BJ (cell line): ENCODE results near the gene ST3GAL3. TPM values are rescaled to one million over a fixed set of nuclear protein-coding genes. Genes with fewer than 3 reads are reported as not detected.

Experiments used
- CTCF ChIA-PET: fragments of 350-600 bp; formaldehyde crosslinking; extraction: SDS; loops from one replicate; lab custom pipeline; 2021; ENCODE audit warnings: antibody characterized with exemption, inconsistent platforms; lab: Yijun Ruan, JAX
- POLR2A ChIA-PET: fragments of 300-600 bp; sonication (Branson Sonifier 250); formaldehyde crosslinking; extraction: SDS; loops from one replicate; lab custom pipeline; 2021; ENCODE audit warnings: antibody characterized with exemption; lab: Charles Lee
- DNase-seq: peaks from one replicate; pipeline ENCODE4 v3.0.0-alpha.2; 2011; ENCODE audit warnings: low read depth
- H3K27me3 ChIP-seq: 2 replicates; pipeline ENCODE4 v1.6.0; 2011; ENCODE audit warnings: low read length; ENCODE audit not compliant: control insufficient read depth, insufficient read depth
- H3K36me3 ChIP-seq: 2 replicates; pipeline ENCODE4 v1.5.1; 2011; ENCODE audit warnings: low read length; ENCODE audit not compliant: control insufficient read depth, insufficient read depth
- H3K4me3 ChIP-seq: 2 replicates; pipeline ENCODE4 v1.5.1; 2011; ENCODE audit warnings: low read depth, mild to moderate bottlenecking, control low read depth, low read length
- polyA plus RNA-seq: library from polyadenylated mRNA; depleted of rRNA; stranded (reverse); fragments of >200 nt; gene quantifications from 2 replicates; pipeline ENCODE4 v1.2.3, GENCODE V29; 2011
- TF ChIP-seq, protein P1 (sequence below): IDR thresholded peaks from 2 replicates; pipeline ENCODE4 v1.5.1; 2011; ENCODE audit warnings: low read depth, mild to moderate bottlenecking, control low read depth, inconsistent platforms, low read length, moderate library complexity; ENCODE audit not compliant: insufficient read depth

Gene ST3GAL3
- polyA plus RNA-seq, 1 experiment = 24.2 TPM

DNA sequence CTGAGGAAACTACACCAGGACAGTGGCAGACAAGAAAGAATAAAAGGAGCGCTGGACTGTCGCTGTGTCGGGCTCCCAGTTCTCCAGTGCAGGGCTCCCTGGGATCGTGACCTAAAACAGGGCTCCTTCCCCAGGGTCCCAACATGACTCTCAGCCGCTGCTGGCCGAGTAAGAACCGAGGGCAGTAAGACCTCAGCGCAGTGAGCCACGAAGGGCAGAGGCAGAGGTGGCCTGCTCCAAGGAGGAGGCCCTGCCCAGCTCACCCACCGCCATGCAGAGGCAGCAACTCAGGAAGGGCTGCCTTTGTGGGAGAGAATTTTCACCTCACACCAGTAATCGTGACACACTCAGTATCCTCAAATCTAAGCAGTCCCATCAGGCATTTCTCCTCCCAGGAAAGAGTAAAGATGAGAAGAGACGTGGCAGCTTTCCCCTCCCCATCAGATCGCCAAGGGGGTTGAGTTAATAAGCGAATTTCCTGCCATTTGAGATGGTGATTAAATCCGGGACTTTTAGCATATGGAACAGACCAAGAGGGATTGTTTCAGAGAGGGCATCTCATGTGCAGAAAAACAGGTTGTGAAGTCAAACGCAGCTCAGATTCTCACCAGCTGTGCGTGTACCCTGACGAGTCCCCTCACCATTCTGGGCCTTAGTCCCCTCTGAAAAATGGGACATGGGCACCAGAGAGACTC is 206.5 kb downstream of the ST3GAL3 start:
- TF ChIP-seq, protein P1, sequence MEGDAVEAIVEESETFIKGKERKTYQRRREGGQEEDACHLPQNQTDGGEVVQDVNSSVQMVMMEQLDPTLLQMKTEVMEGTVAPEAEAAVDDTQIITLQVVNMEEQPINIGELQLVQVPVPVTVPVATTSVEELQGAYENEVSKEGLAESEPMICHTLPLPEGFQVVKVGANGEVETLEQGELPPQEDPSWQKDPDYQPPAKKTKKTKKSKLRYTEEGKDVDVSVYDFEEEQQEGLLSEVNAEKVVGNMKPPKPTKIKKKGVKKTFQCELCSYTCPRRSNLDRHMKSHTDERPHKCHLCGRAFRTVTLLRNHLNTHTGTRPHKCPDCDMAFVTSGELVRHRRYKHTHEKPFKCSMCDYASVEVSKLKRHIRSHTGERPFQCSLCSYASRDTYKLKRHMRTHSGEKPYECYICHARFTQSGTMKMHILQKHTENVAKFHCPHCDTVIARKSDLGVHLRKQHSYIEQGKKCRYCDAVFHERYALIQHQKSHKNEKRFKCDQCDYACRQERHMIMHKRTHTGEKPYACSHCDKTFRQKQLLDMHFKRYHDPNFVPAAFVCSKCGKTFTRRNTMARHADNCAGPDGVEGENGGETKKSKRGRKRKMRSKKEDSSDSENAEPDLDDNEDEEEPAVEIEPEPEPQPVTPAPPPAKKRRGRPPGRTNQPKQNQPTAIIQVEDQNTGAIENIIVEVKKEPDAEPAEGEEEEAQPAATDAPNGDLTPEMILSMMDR = no peak
- POLR2A ChIA-PET = no interaction called here
- DNase-seq = no peak
- CTCF ChIA-PET = interaction anchor here (1.4 to 3.6 kb wide), 3 partner anchors 12 to 150 kb away, joined by 3 to 30 read pairs (median 6); partner anchors contain the start of gene ARTN
- H3K36me3 ChIP-seq = no peaks in the 10 kb centered on the region
- no peaks in the 10 kb centered on the region for H3K27me3 ChIP-seq
- no peak overlapping the region for H3K4me3 ChIP-seq

DNA sequence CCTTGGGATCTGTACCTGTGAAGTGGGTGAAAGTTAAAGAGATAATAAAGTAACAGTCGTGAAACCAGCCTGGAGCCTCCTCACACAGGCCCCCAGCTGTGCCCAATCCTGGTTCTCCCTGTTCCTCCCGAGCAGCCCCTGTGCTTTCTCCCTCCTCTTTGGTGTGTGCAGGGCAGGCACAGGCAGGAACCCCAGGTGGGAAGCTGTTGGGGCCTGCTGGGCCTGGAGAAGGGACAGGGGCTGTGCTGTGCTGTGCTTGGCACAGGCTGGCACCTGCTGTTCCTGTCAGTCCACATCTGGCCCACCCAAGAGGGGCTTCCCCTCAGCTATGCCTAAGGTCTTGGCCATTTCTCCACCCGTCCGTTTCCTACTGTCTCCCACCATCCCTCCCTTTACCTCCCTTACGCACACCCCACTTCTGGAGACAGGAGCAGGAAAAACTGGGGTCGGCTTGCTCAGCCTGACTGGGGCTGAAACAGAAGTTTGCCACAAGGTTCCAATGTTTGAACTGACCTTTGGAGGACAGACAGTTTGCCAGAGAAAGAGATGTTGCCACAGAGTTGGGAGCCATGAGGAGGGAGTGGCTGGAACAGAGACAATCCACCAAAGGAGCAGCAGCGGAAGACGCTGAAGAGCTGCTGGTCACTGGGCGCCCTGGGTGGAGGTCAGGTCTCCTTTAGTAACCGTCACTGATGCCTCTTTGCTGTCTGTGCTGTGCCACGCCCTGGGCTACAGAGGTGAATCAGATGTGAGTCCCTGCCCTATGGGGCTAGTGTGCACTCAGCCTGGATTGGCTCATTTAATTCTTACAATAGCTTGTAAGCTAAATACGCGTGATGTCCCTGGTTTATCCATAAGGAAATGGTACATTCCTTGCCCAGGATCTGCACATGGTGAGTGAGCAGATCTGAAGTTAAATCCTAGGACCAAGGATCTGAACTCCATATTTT is 207.5 kb downstream of the ST3GAL3 start:
- ChIA-PET CTCF (interaction anchor here (1.4 to 3.6 kb wide), 3 partner anchors 13 to 151 kb away, joined by 3 to 30 read pairs (median 6); partner anchors contain the start of gene ARTN), POLR2A (no interaction called here)
- Histone ChIP-seq H3K36me3 (peaks cover under 1% of the 10 kb centered on the region; the same call in 1 of the 2 replicates), H3K27me3 (no peaks in the 10 kb centered on the region), H3K4me3 (no peak overlapping the region)
- no peak for DNase-seq
- TF ChIP-seq, protein P1 = no peak

GRCh38 chr1:43919906-43920305 is 212.6 kb downstream of the ST3GAL3 start:
- CTCF ChIA-PET = interaction anchor here (1.4 to 2.1 kb wide), 2 partner anchors 15 to 156 kb away, joined by 9 to 13 read pairs; partner anchors contain the start of gene ARTN
- Histone ChIP-seq H3K36me3 (peaks cover 1% of the 10 kb centered on the region; the same call in 1 of the 2 replicates), H3K4me3 (no peak overlapping the region), H3K27me3 (no peaks in the 10 kb centered on the region)
- TF ChIP-seq, protein P1 = no peak
- POLR2A ChIA-PET = no interaction called here
- DNase-seq = no peak

DNA sequence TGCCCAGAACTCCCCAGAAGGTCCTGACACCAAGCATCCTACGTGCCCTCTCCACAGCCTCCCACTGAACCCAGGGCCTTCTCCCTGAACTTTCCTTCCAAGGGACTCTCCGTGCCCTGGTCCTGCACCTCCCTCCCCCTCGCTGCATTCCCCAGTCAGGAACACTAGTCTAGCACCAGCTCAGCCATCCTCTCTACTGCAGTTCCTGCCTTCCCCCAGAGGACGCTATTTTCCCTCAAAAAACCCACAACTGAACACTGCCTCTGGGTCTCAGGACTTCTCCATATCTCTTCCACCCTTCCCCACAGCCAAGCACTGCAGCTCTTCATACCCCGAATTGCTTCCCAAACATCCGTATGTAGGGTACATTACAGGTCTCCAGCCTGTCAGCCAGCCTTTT is 213.7 kb downstream of the ST3GAL3 start:
- Histone ChIP-seq H3K36me3 (peaks cover 2% of the 10 kb centered on the region; the same call in 1 of the 2 replicates), H3K27me3 (no peaks in the 10 kb centered on the region), H3K4me3 (no peak overlapping the region)
- CTCF ChIA-PET = interaction anchor here (0.6 to 1.8 kb wide), 3 partner anchors 10 to 147 kb away, joined by 3 to 13 read pairs (median 3); partner anchors contain the start of gene ARTN
- TF ChIP-seq, protein P1 = no peak
- POLR2A ChIA-PET = no interaction called here
- DNase-seq = no peak
